K562 (cell line): ENCODE measurements around the gene MPRIP. TPM values are rescaled to one million over a fixed set of nuclear protein-coding genes. Genes with fewer than 3 reads are reported as not detected.

Experiments
- ATAC-seq: fragments of 200-7000 bp; cut with Tn5 transposase; 3 replicates; pipeline ENCODE4 v1.9.1; 2020; ENCODE audit warnings: moderate library complexity
- BruUV-seq: library from RNA; stranded (reverse); fragments of 400-500 nt; replicated peaks from 2 replicates; lab custom pipeline; 2021; lab: Mats Ljungman, UMichigan
- CTCF ChIA-PET: fragments of 300-600 bp; formaldehyde crosslinking; extraction: SDS; loops from one replicate; lab custom pipeline; 2021; ENCODE audit warnings: low intra/inter-chr PET ratio; lab: Yijun Ruan, JAX
- POLR2A ChIA-PET: fragments of 300-600, 350-650 bp; sonication (Branson Sonifier 250); formaldehyde crosslinking; extraction: SDS; loops from one replicate; lab custom pipeline; 2021; ENCODE audit warnings: antibody characterized with exemption, inconsistent platforms; lab: Yijun Ruan, JAX
- DNase-seq, 4 experiments: peaks; one replicate each; pipeline versions ENCODE4 v3.0.0 to v3.0.0-alpha.2; 2011 to 2018; ENCODE audit warnings: low spot score in 3 of 4, mixed read lengths in 3 of 4; ENCODE audit errors: extremely low read depth in 1 of 4
- FAIRE-seq: peaks from 2 replicates; lab custom pipeline; 2011; peaks lifted over from hg19 to GRCh38; lab: Jason Lieb, UNC
- H2AFZ ChIP-seq: 2 replicates; pipeline ENCODE4 v1.6.0; 2011; ENCODE audit warnings: low read depth, low read length, control low read depth, inconsistent platforms
- H3K27ac ChIP-seq: fragments of 200-600 bp; 3 replicates; pipeline ENCODE4 v1.8.0; 2011; ENCODE audit warnings: low read depth, mild to moderate bottlenecking, control low read depth, inconsistent platforms, low read length, moderate library complexity, mixed read lengths; ENCODE audit errors: extremely low read depth
- H3K27me3 ChIP-seq, 2 experiments: fragments of 300-600 bp in 1 of 2; 2 replicates in 1 of 2; 3 replicates in 1 of 2; pipeline versions ENCODE4 v1.6.0 to v1.8.0; 2011; ENCODE audit warnings: inconsistent platforms in 2 of 2, low read length in 2 of 2, mild to moderate bottlenecking in 1 of 2, mixed read lengths in 1 of 2, moderate library complexity in 1 of 2; ENCODE audit not compliant: control insufficient read depth in 2 of 2, insufficient read depth in 2 of 2
- H3K36me3 ChIP-seq: fragments of 300-600 bp; 3 replicates; pipeline ENCODE4 v1.8.0; 2011; ENCODE audit warnings: mild to moderate bottlenecking, low read length, inconsistent platforms; ENCODE audit not compliant: control insufficient read depth, insufficient read depth
- H3K4me1 ChIP-seq, 2 experiments: fragments of 200-600 bp in 1 of 2; replicated peaks in 1 of 2; 2 replicates in 1 of 2; 3 replicates in 1 of 2; pipeline versions ENCODE4 v1.5.1 to v1.8.0; 2011; ENCODE audit warnings: inconsistent platforms in 2 of 2, low read length in 2 of 2, mild to moderate bottlenecking in 1 of 2, mixed read lengths in 1 of 2, moderate library complexity in 1 of 2; ENCODE audit not compliant: control insufficient read depth in 2 of 2, insufficient read depth in 2 of 2
- H3K4me2 ChIP-seq: 2 replicates; pipeline ENCODE4 v1.6.1; 2011; ENCODE audit warnings: low read length, control low read depth, inconsistent platforms, mixed read lengths; ENCODE audit not compliant: insufficient read depth
- H3K4me3 ChIP-seq: fragments of 200-600 bp; sonication (generic), shearing (Covaris generic); 2 replicates; pipeline ENCODE4 v1.5.1; 2016; ENCODE audit warnings: control low read depth, inconsistent platforms
- H3K79me2 ChIP-seq: fragments of 200-600 bp; 3 replicates; pipeline ENCODE4 v1.8.0; 2011; ENCODE audit warnings: low read length, inconsistent platforms; ENCODE audit not compliant: control insufficient read depth, insufficient read depth
- H3K9ac ChIP-seq, 2 experiments: 2 replicates each; pipeline versions ENCODE4 v1.6.0 to v1.6.1; 2011; ENCODE audit warnings: low read depth in 2 of 2, low read length in 2 of 2, control low read depth in 1 of 2, inconsistent platforms in 1 of 2, mild to moderate bottlenecking in 1 of 2, mixed read lengths in 1 of 2; ENCODE audit not compliant: insufficient read depth in 1 of 2
- H3K9me1 ChIP-seq: one replicate; pipeline ENCODE4 v1.6.0; 2011; ENCODE audit warnings: inconsistent platforms, mild to moderate bottlenecking, low read length, moderate library complexity; ENCODE audit not compliant: control insufficient read depth, insufficient read depth
- H3K9me3 ChIP-seq: replicated peaks from 2 replicates; pipeline ENCODE4 v1.5.1; 2011; ENCODE audit warnings: low read depth, low read length, inconsistent platforms; ENCODE audit not compliant: control insufficient read depth, insufficient read depth
- H4K20me1 ChIP-seq: replicated peaks from 2 replicates; pipeline ENCODE4 v1.6.1; 2011; ENCODE audit warnings: low read length, inconsistent platforms, mixed read lengths; ENCODE audit not compliant: control insufficient read depth, insufficient read depth
- MEF2A ChIP-seq: IDR thresholded peaks from 2 replicates; pipeline ENCODE4 v1.6.1; 2011; ENCODE audit warnings: low read depth, mild to moderate bottlenecking, low read length, moderate library complexity; ENCODE audit not compliant: control insufficient read depth
- SOX6 ChIP-seq: fragments of 450-650 bp; IDR thresholded peaks from 2 replicates; pipeline ENCODE4 v1.6.1; 2014; ENCODE audit warnings: mild to moderate bottlenecking
- WGBS: fragments of 100-300 bp; shearing (Covaris generic); methylation state at CpG from one replicate; pipeline ENCODE4 v1.1.6; 2016; ENCODE audit warnings: low coverage, mixed read lengths; ENCODE audit not compliant: insufficient coverage; ENCODE audit errors: missing lambda C conversion rate; 5-methylcytosine and 5-hydroxymethylcytosine counted together
- in situ Hi-C: fragments of 300-500 bp; cut with MboI; formaldehyde crosslinking; loops from 4 replicates; pipeline ENCODE4 v1.15.0; 2018; ENCODE audit warnings: inconsistent platforms, mixed read lengths
- intact Hi-C: fragments of 100-400 bp; cut with micrococcal nuclease; formaldehyde crosslinking; loops from 2 replicates; pipeline ENCODE4 v1.14.2; 2022
- polyA plus RNA-seq, 8 experiments: library from polyadenylated mRNA; depleted of rRNA in 4 of 8; stranded (reverse) in 5 of 8; unstranded in 3 of 8; fragments of >200 nt; fragmentation: Nextera tagmentation in 2 of 8; fragmentation: Illumina TruSeq in 1 of 8; extraction: Ambion mirVana in 2 of 8; extraction: Trizol in 1 of 8; gene quantifications; 2 replicates each; pipeline versions ENCODE4 v1.2.1 to v1.2.3, GENCODE V29; 2011 to 2014; ENCODE audit warnings: inconsistent platforms in 1 of 8, missing spikeins in 1 of 8
- total RNA-seq, 7 experiments: library from RNA; depleted of rRNA in 6 of 7; stranded (reverse); fragments of >200 nt in 6 of 7; fragmentation: Illumina TruSeq in 2 of 7; extraction: Trizol in 2 of 7; gene quantifications; 2 replicates each; pipeline versions ENCODE4 v1.2.1 to v1.2.3, GENCODE V29; 2011 to 2021; ENCODE audit warnings: low replicate concordance in 1 of 7
- TF ChIP-seq, protein P1 (sequence below): fragments of 250-450 bp; sonication (Bioruptor Pico); IDR thresholded peaks from 2 replicates; pipeline ENCODE4 v1.9.0; 2021; ENCODE audit warnings: mild to moderate bottlenecking, inconsistent platforms

MPRIP gene
- total and polyA plus RNA-seq, 9 of the 15 experiments (the other 6 are each of a cell fraction or from before 2014, with no cell fraction given), result 10.0 to 72.6 (median 30.1) TPM

GRCh38 chr17:17086585-17086984, 44.3 kb downstream of the MPRIP start:
- no peaks in the 10 kb centered on the region for H3K9me1 ChIP-seq
- FAIRE-seq (no peak), DNase-seq (peak in 1 of 4 experiments; percentile 9), ATAC-seq (no peak)
- intact Hi-C loops, result no loop called here
- TF ChIP-seq MEF2A (no peak), SOX6 (no peak)
- TF ChIP-seq, protein P1, sequence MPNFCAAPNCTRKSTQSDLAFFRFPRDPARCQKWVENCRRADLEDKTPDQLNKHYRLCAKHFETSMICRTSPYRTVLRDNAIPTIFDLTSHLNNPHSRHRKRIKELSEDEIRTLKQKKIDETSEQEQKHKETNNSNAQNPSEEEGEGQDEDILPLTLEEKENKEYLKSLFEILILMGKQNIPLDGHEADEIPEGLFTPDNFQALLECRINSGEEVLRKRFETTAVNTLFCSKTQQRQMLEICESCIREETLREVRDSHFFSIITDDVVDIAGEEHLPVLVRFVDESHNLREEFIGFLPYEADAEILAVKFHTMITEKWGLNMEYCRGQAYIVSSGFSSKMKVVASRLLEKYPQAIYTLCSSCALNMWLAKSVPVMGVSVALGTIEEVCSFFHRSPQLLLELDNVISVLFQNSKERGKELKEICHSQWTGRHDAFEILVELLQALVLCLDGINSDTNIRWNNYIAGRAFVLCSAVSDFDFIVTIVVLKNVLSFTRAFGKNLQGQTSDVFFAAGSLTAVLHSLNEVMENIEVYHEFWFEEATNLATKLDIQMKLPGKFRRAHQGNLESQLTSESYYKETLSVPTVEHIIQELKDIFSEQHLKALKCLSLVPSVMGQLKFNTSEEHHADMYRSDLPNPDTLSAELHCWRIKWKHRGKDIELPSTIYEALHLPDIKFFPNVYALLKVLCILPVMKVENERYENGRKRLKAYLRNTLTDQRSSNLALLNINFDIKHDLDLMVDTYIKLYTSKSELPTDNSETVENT (CRISPR knock-in tag), result no peak
- peaks cover 21 to 24% of the 10 kb centered on the region in 2 experiments; a peak in 4 of 5 replicates for H3K4me1 ChIP-seq
- no peak overlapping the region for H3K9ac ChIP-seq
- no peak overlapping the region for H3K4me3 ChIP-seq
- H4K20me1 ChIP-seq, result no peaks in the 10 kb centered on the region; the same call in 1 of the 2 replicates
- H3K36me3 ChIP-seq, result peaks cover 14% of the 10 kb centered on the region; the same call in 2 of the 3 replicates
- 36% methylated on average over 4 of the region's 6 CpGs for WGBS
- no TSS peak for BruUV-seq
- H3K79me2 ChIP-seq, result no peaks in the 10 kb centered on the region
- H3K9me3 ChIP-seq, result no peaks in the 10 kb centered on the region
- no peak overlapping the region for H3K4me2 ChIP-seq
- in situ Hi-C loops, result no loop called here
- H3K27ac ChIP-seq, result no peak overlapping the region
- CTCF ChIA-PET, result no interaction called here
- POLR2A ChIA-PET, result interaction anchor here (2.1 kb wide), 1 partner anchor 12 kb away, joined by 5 read pairs; no protein-coding TSS in a partner anchor
- H3K27me3 ChIP-seq, result no peaks in the 10 kb centered on the region
- H2AFZ ChIP-seq, result no peak overlapping the region
